ENCODE measurements around the gene SYNCRIP. TPM values are rescaled to one million over a fixed set of nuclear protein-coding genes. Genes with fewer than 3 reads are reported as not detected.

SYNCRIP gene
- total and polyA plus RNA-seq, 2 of the 13 experiments (the other 11 are each of a cell fraction or from before 2014, with no cell fraction given), result 8.1 to 112 TPM

DNA sequence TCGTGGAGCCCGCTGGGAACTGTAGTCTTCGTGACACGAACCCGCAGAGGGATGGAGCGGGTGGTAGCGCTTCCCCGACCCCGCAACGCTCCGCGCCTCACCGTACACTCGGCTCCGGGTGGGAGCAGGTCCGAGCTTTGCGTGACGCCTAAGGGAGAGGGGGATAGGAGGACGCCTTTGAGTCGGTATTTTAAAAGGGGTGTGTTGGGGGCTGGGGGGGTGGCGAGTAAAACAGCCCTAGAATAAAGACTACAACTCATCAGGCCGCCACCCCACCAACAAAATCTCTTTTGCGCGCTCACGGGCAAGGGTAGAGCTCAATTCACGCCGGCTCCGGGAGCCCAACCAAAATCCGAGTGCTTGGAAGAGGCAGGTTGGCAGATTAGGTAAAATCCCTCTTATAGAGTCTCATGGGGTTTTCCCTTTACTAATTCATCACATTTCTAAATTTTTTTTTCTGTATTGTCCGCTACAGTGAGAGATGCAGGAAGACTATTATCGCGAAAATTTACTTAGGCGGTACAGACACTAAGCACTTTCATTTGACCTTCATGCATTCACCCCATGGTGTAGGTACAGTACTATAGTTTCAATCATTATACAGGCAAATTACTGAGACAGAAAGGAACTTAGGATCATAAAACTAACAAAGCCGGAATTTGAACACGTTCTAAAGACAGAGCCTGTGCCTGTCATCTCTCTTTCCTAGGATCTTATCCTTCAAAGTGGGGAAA, 48.3 kb downstream of the SYNCRIP start (continued):
- TF ChIP-seq ZMYM3 (CRISPR knock-in tag; IDR thresholded peaks at IDR 0.05) (no peak), ARNT2 (CRISPR knock-in tag; IDR thresholded peaks at IDR 0.05; ENCODE audit: low read depth) (no peak; the same call in 1 of the 2 replicates), ZNF776 (CRISPR knock-in tag; IDR thresholded peaks at IDR 0.05) (no peak), YEATS4 (CRISPR knock-in tag; IDR thresholded peaks at IDR 0.05; ENCODE audit: borderline replicate concordance) (no peak), MXD4 (CRISPR knock-in tag; IDR thresholded peaks at IDR 0.05) (peak; percentile 13; the same call in 1 of the 2 replicates), CENPT (CRISPR knock-in tag; IDR thresholded peaks at IDR 0.05; ENCODE audit: low read depth) (no peak), ZNF780A (CRISPR knock-in tag; IDR thresholded peaks at IDR 0.05) (no peak), ATAD3A (CRISPR knock-in tag; IDR thresholded peaks at IDR 0.05) (no peak), CAMTA2 (CRISPR knock-in tag; IDR thresholded peaks at IDR 0.05; ENCODE audit: borderline replicate concordance) (no peak), ARNT (IDR thresholded peaks at IDR 0.05) (no peak), TOPORS (CRISPR knock-in tag; IDR thresholded peaks at IDR 0.05) (no peak), ZNF790 (CRISPR knock-in tag; IDR thresholded peaks at IDR 0.05; ENCODE audit: borderline replicate concordance) (no peak), SIX4 (CRISPR knock-in tag; IDR thresholded peaks at IDR 0.05) (no peak), KDM2A (CRISPR knock-in tag; IDR thresholded peaks at IDR 0.05; ENCODE audit: borderline replicate concordance, low read depth) (peak; percentile 12; the same call in 1 of the 2 replicates), U2AF2 (IDR thresholded peaks at IDR 0.05; ENCODE audit: low read depth, low read length) (0 out of 2 replicates have a peak, but pooled peaks have one; percentile 78), ELF1 (CRISPR knock-in tag; IDR thresholded peaks at IDR 0.05) (no peak; the same call in 1 of the 2 replicates), ZEB1 (IDR thresholded peaks at IDR 0.05; ENCODE audit: insufficient replicate concordance, low read depth) (no peak), ZNF615 (CRISPR knock-in tag; IDR thresholded peaks at IDR 0.05; ENCODE audit: borderline replicate concordance) (no peak)
- TF ChIP-seq, protein P1, sequence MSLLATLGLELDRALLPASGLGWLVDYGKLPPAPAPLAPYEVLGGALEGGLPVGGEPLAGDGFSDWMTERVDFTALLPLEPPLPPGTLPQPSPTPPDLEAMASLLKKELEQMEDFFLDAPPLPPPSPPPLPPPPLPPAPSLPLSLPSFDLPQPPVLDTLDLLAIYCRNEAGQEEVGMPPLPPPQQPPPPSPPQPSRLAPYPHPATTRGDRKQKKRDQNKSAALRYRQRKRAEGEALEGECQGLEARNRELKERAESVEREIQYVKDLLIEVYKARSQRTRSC (CRISPR knock-in tag; IDR thresholded peaks at IDR 0.05; ENCODE audit: low read depth), result no peak
- TF ChIP-seq, protein P2, sequence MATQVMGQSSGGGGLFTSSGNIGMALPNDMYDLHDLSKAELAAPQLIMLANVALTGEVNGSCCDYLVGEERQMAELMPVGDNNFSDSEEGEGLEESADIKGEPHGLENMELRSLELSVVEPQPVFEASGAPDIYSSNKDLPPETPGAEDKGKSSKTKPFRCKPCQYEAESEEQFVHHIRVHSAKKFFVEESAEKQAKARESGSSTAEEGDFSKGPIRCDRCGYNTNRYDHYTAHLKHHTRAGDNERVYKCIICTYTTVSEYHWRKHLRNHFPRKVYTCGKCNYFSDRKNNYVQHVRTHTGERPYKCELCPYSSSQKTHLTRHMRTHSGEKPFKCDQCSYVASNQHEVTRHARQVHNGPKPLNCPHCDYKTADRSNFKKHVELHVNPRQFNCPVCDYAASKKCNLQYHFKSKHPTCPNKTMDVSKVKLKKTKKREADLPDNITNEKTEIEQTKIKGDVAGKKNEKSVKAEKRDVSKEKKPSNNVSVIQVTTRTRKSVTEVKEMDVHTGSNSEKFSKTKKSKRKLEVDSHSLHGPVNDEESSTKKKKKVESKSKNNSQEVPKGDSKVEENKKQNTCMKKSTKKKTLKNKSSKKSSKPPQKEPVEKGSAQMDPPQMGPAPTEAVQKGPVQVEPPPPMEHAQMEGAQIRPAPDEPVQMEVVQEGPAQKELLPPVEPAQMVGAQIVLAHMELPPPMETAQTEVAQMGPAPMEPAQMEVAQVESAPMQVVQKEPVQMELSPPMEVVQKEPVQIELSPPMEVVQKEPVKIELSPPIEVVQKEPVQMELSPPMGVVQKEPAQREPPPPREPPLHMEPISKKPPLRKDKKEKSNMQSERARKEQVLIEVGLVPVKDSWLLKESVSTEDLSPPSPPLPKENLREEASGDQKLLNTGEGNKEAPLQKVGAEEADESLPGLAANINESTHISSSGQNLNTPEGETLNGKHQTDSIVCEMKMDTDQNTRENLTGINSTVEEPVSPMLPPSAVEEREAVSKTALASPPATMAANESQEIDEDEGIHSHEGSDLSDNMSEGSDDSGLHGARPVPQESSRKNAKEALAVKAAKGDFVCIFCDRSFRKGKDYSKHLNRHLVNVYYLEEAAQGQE (IDR thresholded peaks at IDR 0.05; ENCODE audit: borderline replicate concordance in 1 of 2, low read depth in 1 of 2, low read length in 2 of 2), result no peak
- TF ChIP-seq, protein P3, sequence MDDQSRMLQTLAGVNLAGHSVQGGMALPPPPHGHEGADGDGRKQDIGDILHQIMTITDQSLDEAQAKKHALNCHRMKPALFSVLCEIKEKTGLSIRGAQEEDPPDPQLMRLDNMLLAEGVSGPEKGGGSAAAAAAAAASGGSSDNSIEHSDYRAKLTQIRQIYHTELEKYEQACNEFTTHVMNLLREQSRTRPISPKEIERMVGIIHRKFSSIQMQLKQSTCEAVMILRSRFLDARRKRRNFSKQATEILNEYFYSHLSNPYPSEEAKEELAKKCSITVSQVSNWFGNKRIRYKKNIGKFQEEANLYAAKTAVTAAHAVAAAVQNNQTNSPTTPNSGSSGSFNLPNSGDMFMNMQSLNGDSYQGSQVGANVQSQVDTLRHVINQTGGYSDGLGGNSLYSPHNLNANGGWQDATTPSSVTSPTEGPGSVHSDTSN (CRISPR knock-in tag; IDR thresholded peaks at IDR 0.05; ENCODE audit: borderline replicate concordance), result no peak
- TF ChIP-seq, protein P4, sequence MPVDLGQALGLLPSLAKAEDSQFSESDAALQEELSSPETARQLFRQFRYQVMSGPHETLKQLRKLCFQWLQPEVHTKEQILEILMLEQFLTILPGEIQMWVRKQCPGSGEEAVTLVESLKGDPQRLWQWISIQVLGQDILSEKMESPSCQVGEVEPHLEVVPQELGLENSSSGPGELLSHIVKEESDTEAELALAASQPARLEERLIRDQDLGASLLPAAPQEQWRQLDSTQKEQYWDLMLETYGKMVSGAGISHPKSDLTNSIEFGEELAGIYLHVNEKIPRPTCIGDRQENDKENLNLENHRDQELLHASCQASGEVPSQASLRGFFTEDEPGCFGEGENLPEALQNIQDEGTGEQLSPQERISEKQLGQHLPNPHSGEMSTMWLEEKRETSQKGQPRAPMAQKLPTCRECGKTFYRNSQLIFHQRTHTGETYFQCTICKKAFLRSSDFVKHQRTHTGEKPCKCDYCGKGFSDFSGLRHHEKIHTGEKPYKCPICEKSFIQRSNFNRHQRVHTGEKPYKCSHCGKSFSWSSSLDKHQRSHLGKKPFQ (CRISPR knock-in tag; IDR thresholded peaks at IDR 0.05; ENCODE audit: insufficient replicate concordance), result no peak

Data from HepG2 (cell line).